ENCODE measurements around the gene MCTP1.
"Not testable (repeated sequence)": the region's sequence is repeated elsewhere in the genome, so short reads cannot be mapped to it uniquely, and the experiment has no call there.

MCTP1 gene

GRCh38 chr5:94872526-94872925, 412.4 kb downstream of the MCTP1 start:
- DNase-seq (ENCODE audit: low read depth in 3 of 3): no peak

- DNase-seq (ENCODE audit: low read depth in 3 of 3): no peak
Observed at GRCh38 chr5:94870511-94871183, 414.2 kb downstream of the MCTP1 start.

- DNase-seq (ENCODE audit: low read depth in 3 of 3): no peak
Observed at GRCh38 chr5:94869921-94870320, 415.0 kb downstream of the MCTP1 start.

- DNase-seq (ENCODE audit: low read depth in 3 of 3): no peak
Observed at GRCh38 chr5:94863951-94864350, 420.9 kb downstream of the MCTP1 start.

- no peak for DNase-seq (ENCODE audit: low read depth in 3 of 3)
Observed at GRCh38 chr5:94857111-94857510, 427.8 kb downstream of the MCTP1 start.

- DNase-seq (ENCODE audit: low read depth in 3 of 3): no peak
Observed at GRCh38 chr5:94856257-94856800, 428.6 kb downstream of the MCTP1 start.

GRCh38 chr5:94855543-94855942, 429.4 kb downstream of the MCTP1 start:
- no peak for DNase-seq (ENCODE audit: low read depth in 3 of 3)

- no peak for DNase-seq (ENCODE audit: low read depth in 3 of 3)
Observed at GRCh38 chr5:94853120-94853519, 431.8 kb downstream of the MCTP1 start.

- no peak for DNase-seq (ENCODE audit: low read depth in 3 of 3)
Observed at GRCh38 chr5:94850960-94851359, 433.9 kb downstream of the MCTP1 start.

- DNase-seq (ENCODE audit: low read depth in 3 of 3): peak in 2 of 3 experiments; percentile 6 to 17
Observed at GRCh38 chr5:94849821-94850736, 434.8 kb downstream of the MCTP1 start.

- DNase-seq (ENCODE audit: low read depth in 3 of 3): no peak
Observed at GRCh38 chr5:94849324-94849723, 435.6 kb downstream of the MCTP1 start.

GRCh38 chr5:94847726-94848125, 437.2 kb downstream of the MCTP1 start:
- DNase-seq (ENCODE audit: low read depth in 3 of 3): no peak

- no peak for DNase-seq (ENCODE audit: low read depth in 3 of 3)
Observed at GRCh38 chr5:94847019-94847418, 437.9 kb downstream of the MCTP1 start.

GRCh38 chr5:94845696-94846095, 439.2 kb downstream of the MCTP1 start:
- DNase-seq (ENCODE audit: low read depth in 3 of 3): not testable (repeated sequence)

- no peak for DNase-seq (ENCODE audit: low read depth in 3 of 3)
Observed at GRCh38 chr5:94841598-94842322, 443.1 kb downstream of the MCTP1 start.

GRCh38 chr5:94833851-94834250, 451.0 kb downstream of the MCTP1 start:
- DNase-seq (ENCODE audit: low read depth in 3 of 3): no peak

- no peak for DNase-seq (ENCODE audit: low read depth in 3 of 3)
Observed at GRCh38 chr5:94832685-94833084, 452.2 kb downstream of the MCTP1 start.

- no peak for DNase-seq (ENCODE audit: low read depth in 3 of 3)
Observed at GRCh38 chr5:94830520-94830919, 454.4 kb downstream of the MCTP1 start.

GRCh38 chr5:94828222-94828621, 456.7 kb downstream of the MCTP1 start:
- not testable (repeated sequence) for DNase-seq (ENCODE audit: low read depth in 3 of 3)

- DNase-seq (ENCODE audit: low read depth in 3 of 3): no peak
Observed at GRCh38 chr5:94820488-94820887, 464.4 kb downstream of the MCTP1 start.

- no peak for DNase-seq (ENCODE audit: low read depth in 3 of 3)
Observed at GRCh38 chr5:94818904-94819303, 466.0 kb downstream of the MCTP1 start.
